ES-I3 (cell line): ENCODE data around the gene MCF2.
A peak's percentile ranks its signal among the peaks of the same experiment; 100 is the strongest.
"Not testable (repeated sequence)": the region's sequence is repeated elsewhere in the genome, so short reads cannot be mapped to it uniquely, and the experiment has no call there.

Experiments used
- H3K36me3 ChIP-seq: 2 replicates; pipeline ENCODE4 v1.6.1; 2013; ENCODE audit warnings: mild to moderate bottlenecking, low read length, control low read depth, moderate library complexity; ENCODE audit not compliant: insufficient read depth
- H3K4me1 ChIP-seq: 2 replicates; pipeline ENCODE4 v1.6.1; 2013; ENCODE audit warnings: mild to moderate bottlenecking, control low read depth, low read length; ENCODE audit not compliant: insufficient read depth
- H3K9ac ChIP-seq: 2 replicates; pipeline ENCODE4 v1.6.1; 2013; ENCODE audit warnings: low read depth, mild to moderate bottlenecking, low read length, moderate library complexity
- H3K9me3 ChIP-seq: 2 replicates; pipeline ENCODE4 v1.6.1; 2013; ENCODE audit warnings: mild to moderate bottlenecking, low read length, moderate library complexity; ENCODE audit not compliant: control insufficient read depth, insufficient read depth

Gene MCF2

DNA sequence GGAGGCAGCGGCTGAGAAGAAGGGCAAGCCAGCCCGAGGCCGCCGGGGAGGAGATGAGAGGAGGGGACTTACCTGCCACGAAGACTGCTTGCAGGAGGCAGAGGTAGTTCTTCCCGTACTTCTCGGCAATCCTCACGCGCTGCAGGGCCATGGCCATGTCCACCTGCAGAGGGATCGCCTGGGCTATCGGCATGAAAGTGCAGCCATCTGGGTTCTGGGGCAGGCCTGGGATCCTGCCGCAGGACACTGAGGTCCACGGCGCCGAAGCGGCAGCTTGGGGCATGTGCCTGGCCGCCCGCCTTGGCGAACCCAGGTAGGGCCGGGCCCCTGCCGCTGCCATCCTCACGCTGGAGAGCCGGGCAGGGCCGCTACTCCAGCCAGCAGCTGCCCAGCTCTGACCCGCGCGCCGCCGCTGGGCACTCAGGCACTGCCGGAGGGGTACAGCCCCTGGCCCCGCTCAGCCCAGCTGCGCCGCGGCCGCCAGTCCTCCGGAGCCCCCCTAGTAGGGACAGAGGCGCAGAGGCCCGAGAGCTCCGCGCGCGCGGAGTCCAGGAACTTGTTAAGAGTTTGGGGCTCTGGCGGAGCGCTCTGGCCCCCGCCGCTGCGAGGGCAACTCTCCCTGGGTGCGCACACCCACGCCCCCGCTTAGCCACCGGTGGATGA, 16.0 kb downstream of the MCF2 start:
- Histone ChIP-seq H3K36me3 (no peaks in the 10 kb centered on the region), H3K9ac (no peak overlapping the region), H3K9me3 (no peaks in the 10 kb centered on the region), H3K4me1 (no peaks in the 10 kb centered on the region)

DNA sequence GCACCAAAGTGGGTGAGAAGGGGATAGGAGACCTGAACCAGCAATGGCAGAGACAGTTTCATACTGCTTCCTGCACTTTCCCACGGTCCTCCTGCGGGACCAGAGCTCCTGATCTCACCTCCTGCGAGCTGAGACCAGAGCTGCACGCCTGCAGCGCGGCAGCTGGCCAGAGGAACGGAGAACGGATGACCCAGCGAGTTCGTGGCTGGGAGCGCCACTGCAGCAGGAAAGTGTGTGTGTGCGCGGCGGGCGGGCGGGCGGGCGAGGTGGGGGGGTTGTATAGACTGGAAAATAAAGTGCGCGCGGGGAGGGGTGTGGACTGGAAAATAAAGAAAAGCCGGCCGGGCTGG, 16.5 kb downstream of the MCF2 start:
- Histone ChIP-seq H3K9me3 (no peaks in the 10 kb centered on the region), H3K36me3 (no peaks in the 10 kb centered on the region), H3K9ac (no peak overlapping the region), H3K4me1 (no peaks in the 10 kb centered on the region)

DNA sequence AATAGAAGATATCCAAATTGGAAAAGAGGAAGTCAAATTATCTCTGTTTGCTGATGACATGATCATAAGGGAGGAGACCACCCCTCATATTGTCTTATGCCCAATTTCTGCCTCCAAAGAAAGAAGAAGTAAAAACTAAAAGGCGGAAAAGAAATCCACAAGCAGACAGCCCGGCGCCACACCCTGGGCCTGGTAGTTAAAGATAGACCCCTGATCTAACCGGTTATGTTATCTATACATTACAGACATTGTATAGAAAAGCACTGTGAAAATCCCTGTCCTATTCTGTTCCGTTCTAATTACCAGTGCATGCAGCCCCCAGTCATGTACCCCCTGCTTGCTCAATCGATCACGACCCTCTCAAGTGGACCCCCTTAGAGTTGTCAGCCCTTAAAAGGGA, 22.8 kb downstream of the MCF2 start:
- H3K9ac ChIP-seq, H3K9me3 ChIP-seq, H3K4me1 ChIP-seq, H3K36me3 ChIP-seq: not testable (repeated sequence)

DNA sequence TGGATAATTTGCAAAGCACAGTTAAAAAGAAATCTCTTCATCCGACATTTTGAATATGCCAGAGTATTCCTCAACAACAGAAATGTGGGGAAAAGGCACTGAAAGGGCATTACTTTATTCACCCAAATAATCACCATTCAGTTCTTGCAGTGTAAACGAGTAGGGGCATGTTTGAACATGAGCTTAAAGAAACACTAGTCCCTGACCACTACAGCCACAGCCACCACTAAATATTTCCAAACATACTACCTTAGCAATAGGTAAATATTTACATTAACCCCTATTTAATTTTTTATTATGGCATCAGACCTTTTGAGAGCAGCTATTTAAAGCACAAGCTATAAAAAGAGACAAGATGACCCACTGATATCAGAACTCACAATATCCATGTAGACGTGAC, 27.6 kb downstream of the MCF2 start:
- no peaks in the 10 kb centered on the region for H3K36me3 ChIP-seq
- no peak overlapping the region for H3K9ac ChIP-seq
- no peaks in the 10 kb centered on the region for H3K4me1 ChIP-seq
- peaks cover 5% of the 10 kb centered on the region for H3K9me3 ChIP-seq

DNA sequence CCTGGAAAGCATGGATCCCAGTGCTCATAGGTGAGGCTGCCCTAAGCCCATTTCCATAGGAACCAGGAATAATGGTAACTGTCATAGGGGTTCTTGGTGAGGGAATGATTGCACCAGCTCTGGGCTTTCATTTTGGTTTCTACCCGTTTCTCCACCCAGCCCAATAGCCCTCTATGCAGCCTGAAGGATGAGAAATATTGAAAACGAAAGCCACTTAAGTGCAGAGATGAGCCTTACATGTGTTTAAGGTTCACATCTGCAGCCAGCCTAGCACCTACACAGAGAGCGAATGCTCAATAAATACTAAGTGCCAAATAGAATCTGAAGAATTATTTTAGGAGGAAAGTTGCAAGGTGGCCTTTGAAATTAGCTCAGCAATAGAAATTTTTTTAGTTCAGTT, 60.4 kb downstream of the MCF2 start:
- no peaks in the 10 kb centered on the region; the same call in 1 of the 2 replicates for H3K9me3 ChIP-seq
- H3K9ac ChIP-seq: no peak overlapping the region
- no peaks in the 10 kb centered on the region for H3K36me3 ChIP-seq
- H3K4me1 ChIP-seq: peaks cover 6% of the 10 kb centered on the region; the same call in 1 of the 2 replicates

DNA sequence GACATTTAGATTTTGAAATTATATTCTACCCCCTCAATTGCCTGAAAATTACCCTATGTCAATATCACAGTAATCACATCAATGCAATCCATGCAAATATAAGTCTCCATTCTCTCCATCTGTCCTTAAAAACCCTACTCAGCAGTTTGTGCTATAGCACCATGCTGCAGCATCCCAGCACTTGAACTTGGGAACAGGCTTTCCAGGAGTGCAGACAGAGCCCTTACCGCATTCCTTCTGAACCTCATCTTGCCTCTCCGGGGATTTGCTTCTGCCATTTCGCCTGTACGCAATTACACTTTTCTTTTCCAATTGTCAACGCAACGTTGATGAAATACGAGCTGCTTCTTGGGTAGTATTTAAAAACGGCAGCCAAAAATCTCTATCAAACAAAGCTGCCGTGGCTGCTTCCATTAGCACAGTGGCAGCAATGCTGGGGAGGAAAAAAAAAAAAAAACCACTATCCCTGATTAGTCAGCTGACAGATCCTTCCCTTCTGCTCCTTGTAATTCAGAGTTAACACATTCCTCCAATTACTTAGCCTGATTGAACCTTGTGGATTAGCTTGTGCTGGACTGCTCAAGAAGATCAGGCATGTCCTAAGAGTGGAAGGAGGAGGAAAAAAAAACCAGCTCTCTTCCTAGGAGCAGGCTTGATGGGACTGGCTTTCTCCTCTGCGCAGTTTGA, 65.6 kb downstream of the MCF2 start:
- peak overlapping the region; percentile 59 for H3K9ac ChIP-seq
- H3K4me1 ChIP-seq: peaks cover 6% of the 10 kb centered on the region; the same call in 1 of the 2 replicates
- H3K9me3 ChIP-seq: no peaks in the 10 kb centered on the region
- H3K36me3 ChIP-seq: no peaks in the 10 kb centered on the region

DNA sequence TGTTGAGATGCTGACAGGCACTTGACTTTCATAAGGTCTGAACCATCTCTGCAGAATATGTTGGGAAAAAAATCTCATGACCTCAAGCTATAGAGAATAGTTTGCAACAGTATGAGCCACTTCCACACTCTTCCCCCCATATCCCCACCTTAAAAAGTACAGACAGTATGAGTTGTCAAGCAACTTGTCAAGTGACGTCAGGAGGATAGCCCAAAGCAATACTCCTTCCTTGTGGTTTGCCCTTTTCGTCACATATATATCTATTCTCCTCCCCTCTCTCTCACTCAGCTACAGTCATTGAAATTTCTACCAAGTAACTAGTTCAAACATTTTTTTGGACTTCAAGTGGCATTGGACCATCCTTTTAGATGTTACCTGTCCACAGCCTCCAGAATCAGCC, 67.7 kb downstream of the MCF2 start:
- H3K4me1 ChIP-seq: peaks cover 6% of the 10 kb centered on the region; the same call in 1 of the 2 replicates
- no peak overlapping the region for H3K9ac ChIP-seq

DNA sequence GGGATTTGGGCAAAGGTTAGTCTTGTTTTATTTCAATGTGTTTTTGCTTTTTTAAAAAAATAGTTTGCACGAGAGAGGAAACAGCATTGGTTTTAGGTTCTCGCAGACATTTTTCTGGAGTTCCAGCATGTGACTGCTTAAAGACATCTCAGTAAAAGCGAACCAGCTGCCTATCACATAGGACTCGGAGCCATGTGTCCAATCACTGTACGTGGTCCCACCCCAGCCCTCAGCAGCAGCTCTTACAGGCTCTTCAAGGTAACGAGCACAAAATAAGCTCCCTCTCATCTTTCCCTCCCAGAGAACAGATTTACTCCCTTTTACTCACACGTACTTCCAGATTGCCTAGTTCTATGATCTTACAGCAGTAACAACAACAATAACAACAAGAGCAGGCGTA, 68.7 kb downstream of the MCF2 start:
- Histone ChIP-seq H3K36me3 (no peaks in the 10 kb centered on the region), H3K9me3 (no peaks in the 10 kb centered on the region), H3K9ac (no peak overlapping the region), H3K4me1 (peaks cover 6% of the 10 kb centered on the region; the same call in 1 of the 2 replicates)

More for the DNA sequence above, 67.7 kb downstream of the MCF2 start:
- no peaks in the 10 kb centered on the region for H3K9me3 ChIP-seq
- no peaks in the 10 kb centered on the region for H3K36me3 ChIP-seq

DNA sequence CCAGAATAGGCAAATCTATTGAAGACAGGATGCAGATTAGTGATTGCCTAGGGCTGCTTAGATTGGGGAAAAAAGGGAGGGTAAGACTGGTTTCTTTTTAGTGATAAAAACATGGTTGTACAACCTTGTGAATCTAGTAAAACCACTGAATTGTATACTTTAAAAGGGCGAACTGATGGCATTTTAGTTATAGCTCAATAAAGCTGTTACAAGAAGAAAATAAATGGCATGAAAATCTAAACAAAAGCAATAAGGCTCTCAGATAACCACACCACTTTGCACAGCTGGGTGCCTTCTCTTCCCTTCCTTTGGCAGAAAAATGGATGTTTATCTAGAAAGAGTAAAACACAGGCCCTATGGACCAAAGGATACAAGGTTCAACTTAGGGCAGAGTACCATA, 107.9 kb downstream of the MCF2 start:
- Histone ChIP-seq H3K9ac (no peak overlapping the region), H3K9me3 (no peaks in the 10 kb centered on the region), H3K36me3 (no peaks in the 10 kb centered on the region)

DNA sequence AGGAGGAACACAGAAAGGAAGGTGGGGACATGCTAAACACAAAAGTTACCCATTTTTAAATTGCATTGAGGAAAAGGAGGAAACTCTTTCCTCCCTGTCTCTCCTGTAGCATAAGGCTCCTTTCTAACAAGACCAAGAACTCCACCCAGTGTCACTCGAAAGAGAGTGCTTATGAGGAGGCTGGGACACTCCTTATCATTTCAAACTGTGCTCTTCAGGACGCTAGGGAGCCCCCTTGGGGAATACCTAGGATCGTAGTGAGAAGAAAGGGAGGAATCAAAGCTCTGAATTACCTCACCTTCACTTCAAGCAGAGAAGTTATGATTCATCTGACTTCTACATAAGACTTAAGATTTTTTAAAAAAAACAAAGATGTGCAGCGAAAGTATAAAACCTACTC, 111.9 kb downstream of the MCF2 start:
- Histone ChIP-seq H3K9me3 (no peaks in the 10 kb centered on the region), H3K9ac (no peak overlapping the region), H3K4me1 (no peaks in the 10 kb centered on the region), H3K36me3 (no peaks in the 10 kb centered on the region)

More for the DNA sequence above, 107.9 kb downstream of the MCF2 start:
- H3K4me1 ChIP-seq: no peaks in the 10 kb centered on the region

DNA sequence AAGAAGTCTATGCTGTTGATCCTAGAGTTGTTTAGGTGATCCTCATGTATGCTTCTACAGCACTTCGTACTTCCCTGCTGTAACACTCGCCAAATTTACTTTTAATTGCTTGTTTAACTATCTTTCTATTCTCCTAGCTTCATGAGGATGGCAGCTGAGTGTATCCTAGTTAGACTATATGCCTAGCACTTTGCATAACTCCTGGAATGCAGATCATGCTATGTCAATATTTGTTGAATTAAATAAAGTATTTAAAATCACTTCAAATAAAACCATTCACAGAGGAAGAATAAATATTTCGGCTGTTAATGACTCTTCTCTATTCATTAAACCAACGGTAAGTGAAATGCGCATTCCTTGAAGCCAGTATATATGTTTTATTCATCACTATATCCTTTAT, 122.4 kb downstream of the MCF2 start:
- H3K4me1 ChIP-seq: no peaks in the 10 kb centered on the region
- no peak overlapping the region for H3K9ac ChIP-seq
- H3K9me3 ChIP-seq: no peaks in the 10 kb centered on the region
- H3K36me3 ChIP-seq: no peaks in the 10 kb centered on the region

DNA sequence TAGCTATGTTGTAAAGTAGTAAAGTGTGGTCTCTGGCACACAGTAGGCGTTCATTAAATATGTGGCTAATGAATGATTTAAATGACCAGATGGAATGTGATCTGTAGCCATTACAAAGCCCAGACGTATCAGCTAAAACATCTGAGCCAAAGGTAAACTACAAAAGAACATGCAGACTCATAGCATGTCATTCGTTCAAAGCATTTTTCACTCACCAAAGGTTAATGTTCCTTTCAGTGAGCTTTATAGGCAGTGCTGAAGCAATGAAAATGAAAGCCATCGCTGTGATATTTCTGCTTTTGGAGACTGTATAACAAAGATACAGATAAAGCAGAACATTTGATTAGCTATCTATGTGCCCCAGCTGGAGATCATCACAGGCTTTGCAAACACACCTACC, 126.9 kb downstream of the MCF2 start:
- Histone ChIP-seq H3K36me3 (no peaks in the 10 kb centered on the region), H3K4me1 (no peaks in the 10 kb centered on the region), H3K9ac (no peak overlapping the region), H3K9me3 (no peaks in the 10 kb centered on the region)

DNA sequence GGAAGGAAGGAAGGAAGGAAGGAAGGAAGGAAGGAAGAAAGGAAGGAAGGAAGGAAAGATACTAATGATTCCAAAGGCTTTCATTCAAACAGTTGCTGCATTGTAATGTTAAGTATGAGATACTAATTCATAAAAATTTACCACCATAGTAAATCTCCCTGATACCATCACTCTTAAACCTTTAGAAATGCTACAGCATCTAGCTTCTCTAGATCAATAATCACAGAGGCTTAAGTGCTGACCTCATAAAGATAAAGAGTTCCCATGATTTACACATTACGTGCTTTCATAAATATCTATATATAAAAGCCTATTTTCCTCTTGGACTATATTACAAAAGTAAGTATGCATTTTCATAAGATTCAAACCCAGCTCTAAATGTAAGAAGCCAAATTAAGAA, 141.0 kb downstream of the MCF2 start:
- Histone ChIP-seq H3K4me1 (no peaks in the 10 kb centered on the region), H3K9me3 (no peaks in the 10 kb centered on the region), H3K36me3 (no peaks in the 10 kb centered on the region), H3K9ac (no peak overlapping the region)

DNA sequence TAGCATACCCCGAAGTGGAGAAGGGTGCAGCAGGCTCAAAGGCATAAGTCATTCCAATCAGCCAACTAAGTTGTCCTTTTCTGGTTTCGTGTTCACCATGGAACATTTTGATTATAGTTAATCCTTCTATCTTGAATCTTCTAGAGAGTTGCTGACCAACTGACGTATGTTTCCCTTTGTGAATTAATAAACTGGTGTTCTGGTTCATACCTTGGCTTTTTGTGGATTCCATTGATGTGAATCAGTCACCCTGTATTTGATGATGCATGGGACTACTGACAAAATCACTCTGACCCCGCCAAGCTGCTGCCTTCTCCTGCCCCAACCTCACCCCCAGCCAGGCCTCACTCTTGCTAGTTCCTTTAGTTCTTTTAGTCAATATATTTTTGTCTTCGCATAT, 144.7 kb downstream of the MCF2 start:
- Histone ChIP-seq H3K9ac (no peak overlapping the region), H3K4me1 (peaks cover 4% of the 10 kb centered on the region; the same call in 1 of the 2 replicates), H3K9me3 (no peaks in the 10 kb centered on the region), H3K36me3 (no peaks in the 10 kb centered on the region)

DNA sequence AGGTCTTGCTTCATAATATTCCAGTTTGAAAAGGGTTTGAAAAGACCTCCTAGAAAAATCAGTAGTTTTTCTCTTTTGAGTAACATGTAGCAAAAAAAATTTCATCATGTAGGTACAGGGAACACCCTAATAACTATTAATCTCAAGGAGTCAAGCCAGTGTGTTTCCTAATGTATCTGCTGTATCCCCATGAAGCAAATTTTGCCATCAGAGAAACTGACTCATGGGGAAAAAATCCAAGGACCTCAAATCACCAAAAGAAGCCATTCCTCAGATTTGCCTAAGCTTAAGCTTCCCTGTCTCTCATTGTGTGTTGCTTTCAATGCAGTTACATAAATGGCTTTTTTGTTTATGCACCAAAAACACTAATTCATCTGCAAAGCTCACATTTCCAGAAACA, 147.7 kb downstream of the MCF2 start:
- Histone ChIP-seq H3K36me3 (no peaks in the 10 kb centered on the region), H3K4me1 (peaks cover 4% of the 10 kb centered on the region; the same call in 1 of the 2 replicates), H3K9ac (no peak overlapping the region), H3K9me3 (no peaks in the 10 kb centered on the region)
